H1 (cell line): Measurements from ENCODE around the gene MZT2A. TPM values are rescaled to one million over a fixed set of nuclear protein-coding genes. Genes with fewer than 3 reads are reported as not detected.
"Not testable (repeated sequence)": the region's sequence is repeated elsewhere in the genome, so short reads cannot be mapped to it uniquely, and the experiment has no call there.

ENCODE experiments used
- CTCF ChIA-PET: fragments of 300-600 bp; sonication (Branson Sonifier 250); formaldehyde crosslinking; loops from one replicate; lab custom pipeline; 2021; ENCODE audit not compliant: partially characterized antibody; lab: Charles Lee
- POLR2A ChIA-PET: fragments of 300-600 bp; sonication (Branson Sonifier 250); formaldehyde crosslinking; loops from one replicate; lab custom pipeline; 2021; ENCODE audit warnings: inconsistent platforms; ENCODE audit not compliant: partially characterized antibody; lab: Charles Lee
- DNase-seq, 2 experiments: peaks; one replicate each; pipeline versions ENCODE4 v3.0.0 to v3.0.0-alpha.2; 2010 to 2022; ENCODE audit warnings: low spot score in 2 of 2, low read depth in 1 of 2, mixed read lengths in 1 of 2
- FAIRE-seq: peaks from 2 replicates; lab custom pipeline; 2011; peaks lifted over from hg19 to GRCh38; lab: Jason Lieb, UNC
- H2AFZ ChIP-seq: 2 replicates; pipeline ENCODE4 v1.8.1; 2012; ENCODE audit warnings: low read length, inconsistent platforms
- H2AK5ac ChIP-seq: 2 replicates; pipeline ENCODE4 v1.6.1; 2013; ENCODE audit warnings: low read depth, low read length
- H2BK120ac ChIP-seq: replicated peaks from 2 replicates; pipeline ENCODE3; 2013; ENCODE audit warnings: low read depth, low read length, inconsistent platforms
- H2BK12ac ChIP-seq: 2 replicates; pipeline ENCODE4 v1.6.1; 2013; ENCODE audit warnings: low read depth, low read length
- H2BK15ac ChIP-seq: 2 replicates; pipeline ENCODE4 v1.6.1; 2013; ENCODE audit warnings: low read length
- H2BK20ac ChIP-seq: 2 replicates; pipeline ENCODE4 v1.6.1; 2013; ENCODE audit warnings: low read length
- H2BK5ac ChIP-seq: 2 replicates; pipeline ENCODE4 v1.6.1; 2013; ENCODE audit warnings: low read depth, low read length
- H3K14ac ChIP-seq: 2 replicates; pipeline ENCODE4 v1.6.1; 2013; ENCODE audit warnings: inconsistent platforms; ENCODE audit not compliant: insufficient read length
- H3K18ac ChIP-seq: 2 replicates; pipeline ENCODE4 v1.6.1; 2013; ENCODE audit warnings: low read length; ENCODE audit errors: extremely low read depth
- H3K23ac ChIP-seq: 2 replicates; pipeline ENCODE4 v1.6.1; 2013; ENCODE audit warnings: inconsistent platforms; ENCODE audit not compliant: insufficient read length
- H3K23me2 ChIP-seq: 2 replicates; pipeline ENCODE4 v1.6.1; 2013; ENCODE audit warnings: low read depth, low read length
- H3K27ac ChIP-seq: 2 replicates; pipeline ENCODE4 v1.6.1; 2011; ENCODE audit warnings: low read depth, low read length, inconsistent platforms
- H3K27me3 ChIP-seq, 4 experiments: replicated peaks in 1 of 4; 1 replicate in 1 of 4; 2 replicates in 3 of 4; pipeline versions ENCODE4 v1.6.1 to v1.8.1; 2011 to 2013; ENCODE audit warnings: low read length in 3 of 4, mild to moderate bottlenecking in 3 of 4, inconsistent platforms in 2 of 4, mixed read lengths in 2 of 4, moderate library complexity in 1 of 4; ENCODE audit not compliant: control insufficient read depth in 3 of 4, insufficient read depth in 3 of 4; ENCODE audit errors: extremely low read depth in 1 of 4
- H3K36me3 ChIP-seq, 4 experiments: 2 replicates each; pipeline versions ENCODE4 v1.6.1 to v1.8.1; 2011 to 2013; ENCODE audit warnings: mild to moderate bottlenecking in 4 of 4, low read length in 3 of 4, moderate library complexity in 2 of 4, control low read depth in 1 of 4, inconsistent platforms in 1 of 4; ENCODE audit not compliant: insufficient read depth in 4 of 4, control insufficient read depth in 2 of 4
- H3K4ac ChIP-seq: replicated peaks from 2 replicates; pipeline ENCODE3; 2013; ENCODE audit warnings: low read length, low read depth, mixed read lengths, inconsistent platforms; ENCODE audit not compliant: insufficient read length
- H3K4me1 ChIP-seq, 4 experiments: replicated peaks in 1 of 4; 1 replicate in 1 of 4; 2 replicates in 3 of 4; pipeline versions ENCODE4 v1.6.1 to v1.8.1; 2011 to 2013; ENCODE audit warnings: low read length in 3 of 4, inconsistent platforms in 2 of 4, mixed read lengths in 1 of 4; ENCODE audit not compliant: insufficient read depth in 4 of 4, control insufficient read depth in 3 of 4
- H3K4me2 ChIP-seq, 2 experiments: 2 replicates each; pipeline versions ENCODE4 v1.6.1 to v1.8.1; 2011 to 2013; ENCODE audit warnings: low read depth in 2 of 2, low read length in 2 of 2, control low read depth in 1 of 2, inconsistent platforms in 1 of 2, mild to moderate bottlenecking in 1 of 2; ENCODE audit not compliant: insufficient read depth in 1 of 2
- H3K4me3 ChIP-seq, 4 experiments: fragments of 200-600, 300-600 bp in 1 of 4; sonication (generic), shearing (Covaris generic), sonication (Bioruptor Twin) in 1 of 4; 2 replicates each; pipeline versions ENCODE4 v1.5.1 to v1.8.1; 2011 to 2016; ENCODE audit warnings: low read length in 4 of 4, low read depth in 3 of 4, control low read depth in 2 of 4, inconsistent platforms in 2 of 4, mild to moderate bottlenecking in 2 of 4, mixed read lengths in 1 of 4, moderate library complexity in 1 of 4; ENCODE audit not compliant: insufficient read depth in 2 of 4; ENCODE audit errors: extremely low read depth in 1 of 4
- H3K56ac ChIP-seq: replicated peaks from 2 replicates; pipeline ENCODE3; 2013; ENCODE audit warnings: low read depth, mild to moderate bottlenecking, mixed read lengths, low read length, inconsistent platforms; ENCODE audit not compliant: insufficient read length
- H3K79me1 ChIP-seq: 2 replicates; pipeline ENCODE4 v1.6.1; 2013; ENCODE audit warnings: low read depth, low read length, control low read depth
- H3K79me2 ChIP-seq, 2 experiments: 2 replicates each; pipeline versions ENCODE4 v1.6.1 to v1.8.1; 2012 to 2013; ENCODE audit warnings: low read length in 2 of 2, mild to moderate bottlenecking in 2 of 2, inconsistent platforms in 1 of 2; ENCODE audit not compliant: insufficient read depth in 2 of 2, control insufficient read depth in 1 of 2
- H3K9ac ChIP-seq, 4 experiments: replicated peaks in 1 of 4; 1 replicate in 1 of 4; 2 replicates in 3 of 4; pipeline versions ENCODE4 v1.6.1 to v1.8.1; 2011 to 2013; ENCODE audit warnings: low read depth in 3 of 4, low read length in 3 of 4, control low read depth in 2 of 4, mild to moderate bottlenecking in 2 of 4, moderate library complexity in 2 of 4, inconsistent platforms in 1 of 4; ENCODE audit errors: extremely low read depth in 1 of 4
- H3K9me3 ChIP-seq, 2 experiments: 2 replicates each; pipeline versions ENCODE4 v1.6.1 to v1.8.1; 2012 to 2013; ENCODE audit warnings: mild to moderate bottlenecking in 2 of 2, moderate library complexity in 2 of 2, control low read depth in 1 of 2, inconsistent platforms in 1 of 2, low read depth in 1 of 2, low read length in 1 of 2, mixed read lengths in 1 of 2; ENCODE audit not compliant: insufficient read depth in 2 of 2
- H4K20me1 ChIP-seq, 2 experiments: replicated peaks in 1 of 2; 2 replicates each; pipeline versions ENCODE3 to v1.8.1; 2011 to 2013; ENCODE audit warnings: inconsistent platforms in 2 of 2, low read length in 2 of 2, mild to moderate bottlenecking in 1 of 2; ENCODE audit not compliant: insufficient read depth in 2 of 2, control insufficient read depth in 1 of 2
- H4K5ac ChIP-seq: 2 replicates; pipeline ENCODE4 v1.6.1; 2013; ENCODE audit warnings: low read length, low read depth, mixed read lengths, inconsistent platforms; ENCODE audit not compliant: insufficient read length
- H4K8ac ChIP-seq: 2 replicates; pipeline ENCODE4 v1.8.0; 2013; ENCODE audit warnings: mild to moderate bottlenecking, moderate library complexity, low read length, inconsistent platforms; ENCODE audit not compliant: insufficient read depth; ENCODE audit errors: extremely low read depth
- H4K91ac ChIP-seq: replicated peaks from 2 replicates; pipeline ENCODE3; 2013; ENCODE audit warnings: low read length, mixed read lengths, inconsistent platforms; ENCODE audit not compliant: insufficient read length
- WGBS, 2 experiments: shearing (Covaris generic) in 1 of 2; methylation state at CpG; one replicate each; pipeline versions ENCODE4 v1.1.6 to v1.1.7; 2013 to 2015; ENCODE audit warnings: low lambda C conversion rate in 2 of 2, mixed read lengths in 2 of 2, inconsistent platforms in 1 of 2, low coverage in 1 of 2, missing lambda C conversion rate in 1 of 2; ENCODE audit not compliant: insufficient replicate concordance in 2 of 2, insufficient coverage in 1 of 2, insufficient read length in 1 of 2; ENCODE audit errors: extremely low coverage in 1 of 2, missing lambda C conversion rate in 1 of 2; 5-methylcytosine and 5-hydroxymethylcytosine counted together
- polyA plus RNA-seq, 7 experiments: library from polyadenylated mRNA; depleted of rRNA in 3 of 7; stranded (reverse) in 5 of 7; unstranded in 2 of 7; fragments of >200 nt in 5 of 7; fragments of 200-250 nt in 2 of 7; gene quantifications; 1 replicate in 5 of 7; 2 replicates in 1 of 7; 4 replicates in 1 of 7; pipeline versions ENCODE4 v1.2.1 to v1.2.3, GENCODE V29; 2011 to 2013; ENCODE audit warnings: missing spikeins in 2 of 7, mixed read lengths in 2 of 7
- total RNA-seq: library from RNA; stranded (reverse); fragmentation: NEBNext Ultra II Directional; extraction: Animal tissue kit (Norgen Biotek cat#: 25700); gene quantifications from 2 replicates; pipeline ENCODE4 v1.2.1, GENCODE V29; 2021

MZT2A gene
- total and polyA plus RNA-seq, 2 of the 8 experiments (the other 6 are each of a cell fraction or from before 2014, with no cell fraction given): 116 to 120 TPM

DNA sequence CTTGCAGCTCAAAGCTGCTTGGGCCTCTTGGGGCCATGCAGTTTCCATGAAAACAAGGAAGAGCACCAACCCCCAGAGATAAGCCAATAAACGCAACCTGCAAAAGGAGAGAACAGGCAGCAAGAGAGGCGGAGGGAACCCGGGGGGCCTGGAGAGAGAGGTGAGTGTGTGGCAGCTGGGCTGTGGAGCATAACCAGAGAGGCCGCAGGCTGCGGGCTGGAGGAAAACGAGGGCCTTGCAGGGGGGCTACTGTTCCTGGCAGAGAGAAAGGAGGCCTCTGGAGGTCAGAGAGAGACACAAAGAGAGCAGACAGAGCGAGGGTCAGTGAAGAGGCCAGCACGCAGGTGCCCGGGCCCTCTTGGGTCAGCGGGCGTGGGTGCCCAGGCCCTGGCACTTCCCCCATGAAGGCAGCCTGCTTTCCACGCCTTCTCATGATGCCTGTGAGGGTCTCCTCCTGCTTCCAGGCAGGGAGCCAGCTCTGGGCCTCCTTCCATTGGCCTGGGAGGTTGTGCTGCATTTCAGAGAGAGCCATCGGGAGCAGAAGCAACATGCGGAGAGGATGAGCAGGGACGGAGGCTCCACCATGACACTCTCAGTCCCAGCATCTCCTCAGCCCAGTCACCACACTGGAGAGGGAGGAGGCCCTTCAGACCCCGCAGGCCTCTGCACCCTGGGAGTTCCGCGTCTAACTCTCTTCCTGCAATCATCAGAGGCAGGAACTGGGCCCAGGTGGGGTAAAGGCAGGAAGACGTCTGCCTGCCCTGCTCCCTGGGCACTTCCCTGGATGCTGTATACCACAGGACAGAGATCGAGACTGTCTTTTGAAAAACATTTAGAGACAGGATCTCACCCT is 1.4 kb downstream of the MZT2A start:
- H2BK20ac ChIP-seq, H4K20me1 ChIP-seq, H3K27me3 ChIP-seq, H2BK5ac ChIP-seq, FAIRE-seq, H2BK12ac ChIP-seq, H2BK120ac ChIP-seq, H3K9me3 ChIP-seq, H2BK15ac ChIP-seq, H2AK5ac ChIP-seq, H3K79me1 ChIP-seq, H3K56ac ChIP-seq, H3K36me3 ChIP-seq, H3K23ac ChIP-seq, H2AFZ ChIP-seq, H4K5ac ChIP-seq, DNase-seq, H3K4ac ChIP-seq, H3K27ac ChIP-seq, H3K14ac ChIP-seq, H3K4me1 ChIP-seq, H4K91ac ChIP-seq, H3K23me2 ChIP-seq, H3K18ac ChIP-seq: not testable (repeated sequence)
- WGBS, 2 experiments: 84% methylated on average over 14 of the region's 20 CpGs; no CpG with 5 or more reads in 1 of the 2 experiments
- H3K9ac ChIP-seq: peak overlapping the region in 2 of 4 experiments; percentile 13 to 40; a peak in 3 of 7 replicates
- H3K4me3 ChIP-seq: peak overlapping the region; percentile 45 to 94 (median 70); a peak in 6 of 8 replicates
- peak overlapping the region; percentile 39 for H4K8ac ChIP-seq
- ChIA-PET CTCF (interaction anchor here (6.3 kb wide), 1 partner anchor 77 kb away, joined by 53 read pairs; no protein-coding TSS in a partner anchor), POLR2A (interaction anchor here (1.4 kb wide), 1 partner anchor 8 kb away, joined by 4 read pairs; no protein-coding TSS in a partner anchor)
- H3K79me2 ChIP-seq: peaks cover 26 to 43% of the 10 kb centered on the region in 2 experiments
- peak overlapping the region; percentile 41 to 65 for H3K4me2 ChIP-seq
